NCI-H345 (cell line): ENCODE measurements around the gene FRMD4A.
A peak's percentile ranks its signal among the peaks of the same experiment; 100 is the strongest.
"Not testable (repeated sequence)": the region's sequence is repeated elsewhere in the genome, so short reads cannot be mapped to it uniquely, and the experiment has no call there.

Experiments
- DNase-seq: peaks from one replicate; lab custom pipeline; 2025; lab: John Stamatoyannopoulos, UW

Gene FRMD4A

DNA sequence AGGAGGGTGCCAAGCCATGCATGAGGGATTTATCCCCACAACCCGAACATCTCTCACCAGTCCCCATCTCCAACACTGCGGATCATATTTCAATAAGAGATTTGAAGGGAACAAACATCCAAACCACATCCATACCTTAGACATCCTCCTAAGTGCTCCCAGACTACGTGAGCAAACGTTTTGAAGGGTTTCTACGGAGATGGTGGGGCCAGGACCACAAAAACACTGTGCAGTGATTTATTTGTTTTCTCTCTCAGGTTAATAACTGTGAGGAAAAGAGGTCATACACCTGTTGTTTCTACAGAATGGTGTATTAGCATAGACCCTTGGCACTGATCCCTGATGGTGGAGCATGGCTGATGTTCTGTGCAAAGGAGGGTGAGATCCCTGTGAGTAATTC is 277.8 kb downstream of the FRMD4A start:
- DNase-seq, result peak; percentile 18

DNA sequence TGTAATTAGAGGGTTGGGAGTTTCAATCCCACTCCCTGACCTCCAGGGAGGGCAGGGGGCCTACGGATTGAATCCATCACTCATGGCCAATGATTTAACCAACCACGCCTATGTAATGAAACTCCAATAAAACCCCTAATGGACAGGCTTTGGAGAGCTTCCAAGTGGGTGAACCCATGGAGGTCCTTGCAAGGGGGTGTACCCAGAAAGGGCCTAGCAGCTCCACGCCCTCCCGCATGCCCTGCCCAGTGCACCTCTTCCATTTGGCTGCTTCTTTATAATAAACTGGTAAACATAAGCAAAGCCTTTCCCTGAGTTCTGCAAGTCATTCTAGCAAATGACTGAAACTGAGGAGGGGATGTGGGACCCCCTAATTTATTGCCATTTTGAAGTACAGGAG is 280.1 kb downstream of the FRMD4A start:
- DNase-seq, result no peak

- DNase-seq, result no peak
Observed at GRCh38 chr10:14048930-14049613, 281.7 kb downstream of the FRMD4A start.

DNA sequence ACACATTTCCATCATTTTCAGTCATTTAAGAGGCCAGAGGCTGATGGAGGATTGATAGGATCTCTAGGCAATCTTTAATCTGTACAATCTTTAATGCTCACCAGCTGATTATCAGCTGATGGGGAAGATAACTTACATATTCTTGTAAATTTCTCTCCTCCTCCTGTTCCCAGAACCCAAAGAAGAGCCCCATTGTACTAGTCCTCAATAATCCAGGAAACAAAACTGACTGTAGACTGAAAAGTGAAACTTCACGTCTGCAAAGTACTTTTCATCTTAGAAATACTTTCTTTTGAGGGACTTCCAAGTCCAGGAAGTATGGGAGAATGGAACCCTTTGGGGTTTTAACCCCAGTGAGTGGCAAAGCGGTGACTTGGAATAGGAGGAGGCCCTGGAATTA is 283.3 kb downstream of the FRMD4A start:
- no peak for DNase-seq

DNA sequence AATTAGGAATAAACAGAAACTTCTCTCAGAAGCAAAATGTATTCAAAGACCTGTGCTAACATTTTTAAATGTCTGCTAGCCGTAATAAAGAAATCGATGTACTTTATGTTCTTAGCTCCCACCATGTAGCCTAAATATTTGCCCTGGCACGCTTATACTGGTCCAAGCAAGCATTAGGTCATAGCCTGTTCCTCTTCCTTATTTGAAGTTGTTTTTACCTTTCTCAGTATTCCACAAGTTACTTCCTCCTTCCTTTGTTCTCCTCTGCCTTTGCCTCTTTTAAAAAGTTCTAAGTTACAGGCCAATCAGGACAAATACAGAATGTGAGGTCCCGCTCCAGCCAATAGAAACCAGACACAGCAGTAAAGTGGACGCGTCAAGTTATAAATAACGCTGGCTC is 288.7 kb downstream of the FRMD4A start:
- not testable (repeated sequence) for DNase-seq

GRCh38 chr10:14040787-14041631 is 289.7 kb downstream of the FRMD4A start:
- DNase-seq, result no peak

GRCh38 chr10:14039968-14040668 is 290.6 kb downstream of the FRMD4A start:
- DNase-seq, result no peak

DNA sequence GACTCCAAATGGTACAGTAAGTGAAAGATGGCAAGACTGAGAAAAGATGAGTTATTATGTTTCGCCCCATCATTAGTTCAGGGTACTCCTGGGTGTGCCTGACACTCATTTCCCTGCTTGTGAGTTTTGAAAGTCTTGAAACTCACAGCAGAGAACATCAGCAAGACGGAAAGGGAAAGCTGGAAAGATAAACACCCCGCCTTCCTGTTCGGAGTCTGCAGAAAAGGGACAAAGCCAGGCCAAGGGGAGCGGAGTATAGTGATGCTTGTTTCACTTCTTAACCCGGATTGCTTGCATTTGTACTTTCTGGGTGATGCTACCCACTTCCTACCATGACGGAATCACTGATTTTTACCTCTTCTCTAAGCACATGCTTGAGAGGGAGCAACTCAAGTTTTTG is 294.5 kb downstream of the FRMD4A start:
- DNase-seq, result no peak

GRCh38 chr10:14035506-14035905 is 295.2 kb downstream of the FRMD4A start:
- no peak for DNase-seq

GRCh38 chr10:14032406-14032998 is 298.2 kb downstream of the FRMD4A start:
- no peak for DNase-seq

- DNase-seq, result no peak
Observed at GRCh38 chr10:14026325-14026724, 304.4 kb downstream of the FRMD4A start.

DNA sequence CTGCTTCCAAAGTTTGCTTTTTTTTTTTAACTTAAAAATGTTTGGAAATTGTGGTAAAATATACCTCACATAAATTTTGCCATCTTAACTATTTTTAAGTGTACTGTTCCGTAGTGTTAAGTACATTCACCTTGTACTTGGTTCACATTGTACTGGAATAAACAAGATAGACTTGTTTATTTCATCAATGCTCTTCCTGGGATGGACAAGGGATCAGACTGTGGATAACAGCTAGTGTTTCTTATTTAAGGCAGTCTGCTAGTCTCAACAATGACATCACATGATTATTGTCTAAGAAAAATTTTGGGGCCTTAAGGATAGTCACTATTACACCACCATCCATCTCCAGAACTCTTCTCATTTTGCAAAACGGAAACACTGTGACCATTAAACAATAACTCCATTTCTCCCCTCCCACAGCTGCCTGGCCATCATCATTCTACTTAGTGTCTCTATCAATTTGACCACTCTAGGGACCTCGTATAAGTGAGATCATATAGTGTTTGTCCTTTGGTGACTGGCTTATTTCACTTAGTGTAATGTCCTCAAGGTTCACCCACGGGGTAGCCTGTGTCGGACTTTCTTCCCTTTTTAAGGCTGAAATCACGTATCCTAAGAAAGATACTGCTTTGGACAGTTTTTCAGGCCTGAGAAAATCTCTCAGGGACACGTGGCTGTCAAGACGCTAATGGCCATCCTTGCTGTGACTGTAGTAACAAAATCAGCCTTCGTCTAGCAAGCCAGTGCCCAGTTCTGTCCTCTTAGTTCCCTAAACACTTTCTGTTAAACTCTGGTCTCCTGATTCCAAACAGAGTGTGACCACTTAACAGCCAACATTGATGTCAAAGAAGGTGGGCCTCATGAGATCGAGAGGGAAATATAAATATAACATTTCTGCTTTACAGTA is 305.2 kb downstream of the FRMD4A start:
- no peak for DNase-seq

DNA sequence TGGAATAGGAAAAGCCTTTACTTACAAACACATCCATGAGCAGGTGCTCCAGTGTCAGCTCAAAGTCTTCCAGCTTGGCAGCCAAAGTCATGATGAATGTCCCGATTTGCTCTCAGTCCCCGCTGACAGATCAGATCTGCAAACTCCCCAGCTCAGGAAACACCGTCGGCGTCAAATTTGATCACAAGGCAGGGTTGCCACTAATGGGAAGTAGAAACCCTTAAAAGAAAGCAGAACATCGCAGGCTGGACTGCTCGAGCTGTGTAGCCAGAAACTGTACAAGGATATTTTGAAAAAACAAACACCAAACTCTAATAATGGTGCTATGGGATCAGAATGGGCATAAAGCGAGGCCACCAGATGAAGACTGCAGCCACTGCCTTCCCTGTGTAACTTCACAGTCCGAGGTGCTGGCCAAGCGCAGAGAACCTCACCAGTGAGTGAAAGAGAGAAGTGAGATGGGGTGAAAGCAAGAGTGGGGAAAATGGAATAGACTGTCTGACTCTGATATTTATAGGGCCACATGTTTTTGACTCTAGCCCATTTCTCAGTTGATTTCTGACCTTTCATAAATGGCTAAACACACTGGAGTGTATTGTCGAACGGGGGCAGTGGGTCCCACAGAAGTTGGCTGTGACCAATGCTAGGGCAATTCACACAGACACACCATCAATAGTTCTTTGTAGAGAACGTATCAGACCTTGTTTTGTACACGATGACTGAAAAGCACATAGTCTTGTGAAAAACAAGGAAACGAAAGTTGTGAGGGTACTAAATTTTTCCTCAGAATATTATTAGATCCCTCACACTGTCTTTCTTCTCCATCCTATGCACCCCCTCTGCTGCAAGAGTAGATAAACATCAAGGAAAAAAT is 306.2 kb downstream of the FRMD4A start:
- no peak for DNase-seq

- DNase-seq, result no peak
Observed at GRCh38 chr10:14023673-14024328, 306.9 kb downstream of the FRMD4A start.

DNA sequence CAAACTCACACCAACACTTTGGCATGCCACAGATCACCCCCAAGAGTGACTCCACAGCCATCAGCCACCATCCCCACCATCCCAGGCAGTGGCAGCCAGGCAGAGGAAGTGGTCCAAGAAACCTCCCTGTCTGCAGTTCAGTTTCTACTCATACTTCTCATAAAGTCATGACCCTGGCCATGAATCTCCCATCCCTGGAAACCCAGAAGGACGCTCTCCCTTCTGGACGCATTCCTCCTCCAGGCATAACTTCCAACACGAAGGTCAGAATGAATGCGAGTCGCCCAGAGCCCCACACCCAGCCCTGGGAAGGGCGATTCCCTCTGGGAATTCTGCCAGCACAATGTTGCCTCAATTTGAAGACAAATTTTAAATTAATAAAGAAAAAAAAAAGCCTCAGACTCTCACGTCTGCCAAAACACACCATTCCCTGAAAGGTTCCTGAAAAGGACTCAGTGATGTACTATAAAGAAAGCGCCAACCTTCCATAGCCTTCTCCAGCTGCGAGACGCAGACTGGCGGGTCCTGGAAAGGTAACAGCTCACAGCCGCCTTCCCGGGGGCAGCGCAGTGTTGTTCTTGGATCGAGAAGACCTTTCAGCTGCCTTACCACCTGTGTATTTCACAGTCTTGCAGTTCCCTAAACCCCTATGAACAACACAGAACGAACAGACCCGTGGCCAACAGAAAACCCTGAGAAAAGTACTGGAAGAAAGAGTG is 307.6 kb downstream of the FRMD4A start:
- DNase-seq, result no peak

- no peak for DNase-seq
Observed at GRCh38 chr10:14022052-14022451, 308.7 kb downstream of the FRMD4A start.

- no peak for DNase-seq
Observed at GRCh38 chr10:14020037-14020664, 310.6 kb downstream of the FRMD4A start.

- no peak for DNase-seq
Observed at GRCh38 chr10:14017467-14017866, 313.3 kb downstream of the FRMD4A start.

DNA sequence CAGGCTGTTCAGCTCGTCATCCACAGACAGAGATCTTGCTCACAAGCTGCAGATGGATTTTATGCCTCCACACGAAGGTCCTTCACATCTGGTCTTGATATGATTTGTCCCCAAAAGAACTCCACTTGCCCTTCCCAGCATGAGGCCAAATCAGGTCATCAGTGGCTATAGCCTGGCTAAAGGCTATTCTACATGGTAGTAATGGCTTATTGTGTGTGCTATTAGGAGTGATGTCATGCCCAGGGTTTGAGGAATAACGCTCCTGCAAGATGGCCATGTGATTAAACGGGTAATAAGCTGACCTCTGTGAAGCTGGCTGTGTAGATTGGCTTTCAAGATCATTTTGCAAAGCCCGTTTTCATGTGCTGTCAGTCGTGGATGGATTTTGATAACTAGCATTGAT is 313.8 kb downstream of the FRMD4A start:
- DNase-seq, result no peak
